ENCODE measurements around the gene VPS13D.

- TF ChIP-seq CTCF (IDR thresholded peaks at IDR 0.05; ENCODE audit: low read depth, low read length) (no peak), MAX (IDR thresholded peaks at IDR 0.05; ENCODE audit: low read depth, low read length) (no peak)
Measured at GRCh38 chr1:12383786-12384185, 154.0 kb downstream of the VPS13D start.
